ENCODE data around the gene AGK.
A peak's percentile ranks its signal among the peaks of the same experiment; 100 is the strongest.
"Not testable (repeated sequence)": the region's sequence is repeated elsewhere in the genome, so short reads cannot be mapped to it uniquely, and the experiment has no call there.

The AGK gene

GRCh38 chr7:141563956-141564623 is 12.9 kb downstream of the AGK start:
- Histone ChIP-seq H3K36me3 (ENCODE audit: insufficient read depth, low read length) (no peaks in the 10 kb centered on the region), H3K9ac (ENCODE audit: low read depth, low read length) (no peak overlapping the region), H3K4me1 (ENCODE audit: insufficient read depth, low read length) (no peaks in the 10 kb centered on the region), H3K9me3 (ENCODE audit: control insufficient read depth, insufficient read depth, low read length) (no peaks in the 10 kb centered on the region)

DNA sequence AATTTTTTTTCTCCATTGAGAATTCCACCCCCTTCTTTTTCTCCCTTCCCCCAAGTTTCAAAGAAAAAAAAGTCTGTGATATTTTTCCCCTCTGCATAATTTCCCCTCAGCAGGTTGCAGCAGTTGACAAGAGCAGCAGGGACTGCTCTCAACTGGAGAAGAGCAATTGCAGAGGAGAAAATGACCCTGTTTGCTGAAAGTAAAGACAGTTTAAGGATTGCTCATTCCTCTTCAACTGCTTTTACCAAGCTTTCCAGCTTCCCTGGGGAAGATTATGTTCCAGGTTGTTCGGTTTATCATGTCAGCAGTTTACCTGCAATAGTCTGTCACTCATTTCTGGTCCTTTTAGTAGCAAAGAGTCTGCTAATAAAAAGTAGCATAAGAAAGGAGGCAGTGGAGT is 16.2 kb downstream of the AGK start:
- no peaks in the 10 kb centered on the region for H3K9me3 ChIP-seq (ENCODE audit: control insufficient read depth, insufficient read depth, low read length)
- H3K9ac ChIP-seq (ENCODE audit: low read depth, low read length) = no peak overlapping the region
- H3K36me3 ChIP-seq (ENCODE audit: insufficient read depth, low read length) = no peaks in the 10 kb centered on the region
- no peaks in the 10 kb centered on the region for H3K4me1 ChIP-seq (ENCODE audit: insufficient read depth, low read length)

- H3K36me3 ChIP-seq (ENCODE audit: insufficient read depth, low read length) = no peaks in the 10 kb centered on the region
Measured at GRCh38 chr7:141568227-141568626, 17.0 kb downstream of the AGK start.

GRCh38 chr7:141571059-141571458 is 19.8 kb downstream of the AGK start:
- H3K9me3 ChIP-seq (ENCODE audit: control insufficient read depth, insufficient read depth, low read length) = peaks cover 4% of the 10 kb centered on the region
- no peaks in the 10 kb centered on the region for H3K36me3 ChIP-seq (ENCODE audit: insufficient read depth, low read length)
- no peaks in the 10 kb centered on the region for H3K4me1 ChIP-seq (ENCODE audit: insufficient read depth, low read length)
- H3K9ac ChIP-seq (ENCODE audit: low read depth, low read length) = no peak overlapping the region

More at GRCh38 chr7:141568227-141568626, 17.0 kb downstream of the AGK start:
- Histone ChIP-seq H3K9me3 (ENCODE audit: control insufficient read depth, insufficient read depth, low read length) (no peaks in the 10 kb centered on the region), H3K4me1 (ENCODE audit: insufficient read depth, low read length) (no peaks in the 10 kb centered on the region), H3K9ac (ENCODE audit: low read depth, low read length) (no peak overlapping the region)

DNA sequence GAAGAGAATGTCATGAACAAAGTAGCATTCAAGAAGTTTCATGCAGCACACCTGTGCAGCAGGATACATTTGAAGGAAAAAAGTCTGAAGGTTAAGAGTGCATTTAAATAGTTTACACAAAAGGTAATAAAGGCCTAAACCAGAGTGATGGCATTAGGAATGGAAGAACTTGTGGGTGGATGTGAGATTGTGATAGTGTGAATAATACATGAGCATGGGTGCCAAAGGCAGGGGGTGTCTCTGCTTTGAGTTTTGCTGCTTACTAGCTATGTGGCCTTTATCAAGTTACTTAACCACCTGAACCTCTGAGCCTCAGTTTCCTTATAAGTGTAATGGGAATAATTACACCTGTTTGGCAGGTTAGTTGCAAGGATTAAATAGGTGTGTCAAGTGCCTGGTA is 21.0 kb downstream of the AGK start:
- H3K36me3 ChIP-seq (ENCODE audit: insufficient read depth, low read length) = no peaks in the 10 kb centered on the region
- no peaks in the 10 kb centered on the region for H3K4me1 ChIP-seq (ENCODE audit: insufficient read depth, low read length)

GRCh38 chr7:141573511-141573910 is 22.3 kb downstream of the AGK start:
- Histone ChIP-seq H3K9me3 (ENCODE audit: control insufficient read depth, insufficient read depth, low read length) (peaks cover 8% of the 10 kb centered on the region), H3K36me3 (ENCODE audit: insufficient read depth, low read length) (no peaks in the 10 kb centered on the region), H3K9ac (ENCODE audit: low read depth, low read length) (no peak overlapping the region), H3K4me1 (ENCODE audit: insufficient read depth, low read length) (no peaks in the 10 kb centered on the region)

More for the DNA sequence above, 21.0 kb downstream of the AGK start:
- no peak overlapping the region for H3K9ac ChIP-seq (ENCODE audit: low read depth, low read length)
- H3K9me3 ChIP-seq (ENCODE audit: control insufficient read depth, insufficient read depth, low read length) = peaks cover 8% of the 10 kb centered on the region

- Histone ChIP-seq H3K36me3 (ENCODE audit: insufficient read depth, low read length) (no peaks in the 10 kb centered on the region), H3K9me3 (ENCODE audit: control insufficient read depth, insufficient read depth, low read length) (peaks cover 8% of the 10 kb centered on the region), H3K4me1 (ENCODE audit: insufficient read depth, low read length) (no peaks in the 10 kb centered on the region), H3K9ac (ENCODE audit: low read depth, low read length) (no peak overlapping the region)
Measured at GRCh38 chr7:141575164-141575563, 24.0 kb downstream of the AGK start.

DNA sequence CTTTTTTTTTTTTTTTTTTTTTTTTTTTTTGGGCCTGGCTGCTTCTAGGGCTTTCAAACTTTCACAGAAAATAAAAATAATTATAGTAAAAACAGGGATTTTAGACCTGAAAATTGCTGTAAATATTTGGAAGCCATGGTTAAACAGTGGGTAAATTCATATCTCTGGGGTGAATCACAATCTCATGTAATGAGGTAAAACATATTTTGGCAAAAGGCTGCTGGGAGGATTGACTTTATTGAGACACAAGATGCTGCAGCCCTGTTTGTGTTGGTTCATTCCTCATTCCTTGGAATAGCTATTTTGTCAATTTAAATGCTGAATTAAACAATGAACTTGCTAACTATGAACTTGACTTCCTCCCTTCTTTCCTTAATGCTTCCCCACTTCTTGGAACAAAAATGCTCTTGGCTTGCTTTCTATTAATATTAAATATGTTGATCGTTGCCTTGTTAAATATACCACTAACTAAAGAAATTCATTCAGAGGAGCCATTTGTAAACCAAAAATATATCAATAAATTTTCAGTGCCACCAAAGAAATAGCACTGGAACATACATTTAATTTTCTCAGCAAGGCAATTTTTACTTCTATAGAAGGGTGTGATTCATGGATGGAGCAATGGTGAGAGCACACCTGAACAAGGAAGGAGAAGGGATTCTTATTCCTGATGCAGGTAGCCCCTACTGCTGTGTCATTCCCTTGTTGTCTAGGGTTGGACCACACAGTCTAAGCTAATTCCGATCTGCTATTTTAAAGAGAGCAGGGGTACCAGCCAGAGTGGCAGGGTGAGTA is 24.6 kb downstream of the AGK start:
- Histone ChIP-seq H3K36me3 (ENCODE audit: insufficient read depth, low read length) (no peaks in the 10 kb centered on the region), H3K9ac (ENCODE audit: low read depth, low read length) (no peak overlapping the region), H3K4me1 (ENCODE audit: insufficient read depth, low read length) (no peaks in the 10 kb centered on the region), H3K9me3 (ENCODE audit: control insufficient read depth, insufficient read depth, low read length) (peaks cover 8% of the 10 kb centered on the region)

GRCh38 chr7:141577043-141577839 is 26.0 kb downstream of the AGK start:
- Histone ChIP-seq H3K9me3 (ENCODE audit: control insufficient read depth, insufficient read depth, low read length) (peaks cover 8% of the 10 kb centered on the region), H3K4me1 (ENCODE audit: insufficient read depth, low read length) (no peaks in the 10 kb centered on the region), H3K9ac (ENCODE audit: low read depth, low read length) (no peak overlapping the region), H3K36me3 (ENCODE audit: insufficient read depth, low read length) (no peaks in the 10 kb centered on the region)

GRCh38 chr7:141579953-141580352 is 28.7 kb downstream of the AGK start:
- H3K9me3 ChIP-seq (ENCODE audit: control insufficient read depth, insufficient read depth, low read length) = not testable (repeated sequence)

GRCh38 chr7:141582063-141582462 is 30.9 kb downstream of the AGK start:
- H3K9me3 ChIP-seq (ENCODE audit: control insufficient read depth, insufficient read depth, low read length); H3K9ac ChIP-seq (ENCODE audit: low read depth, low read length); H3K36me3 ChIP-seq (ENCODE audit: insufficient read depth, low read length): not testable (repeated sequence)
- H3K4me1 ChIP-seq (ENCODE audit: insufficient read depth, low read length) = peaks cover 25% of the 10 kb centered on the region

More at GRCh38 chr7:141579953-141580352, 28.7 kb downstream of the AGK start:
- H3K9ac ChIP-seq (ENCODE audit: low read depth, low read length); H3K36me3 ChIP-seq (ENCODE audit: insufficient read depth, low read length); H3K4me1 ChIP-seq (ENCODE audit: insufficient read depth, low read length): not testable (repeated sequence)

DNA sequence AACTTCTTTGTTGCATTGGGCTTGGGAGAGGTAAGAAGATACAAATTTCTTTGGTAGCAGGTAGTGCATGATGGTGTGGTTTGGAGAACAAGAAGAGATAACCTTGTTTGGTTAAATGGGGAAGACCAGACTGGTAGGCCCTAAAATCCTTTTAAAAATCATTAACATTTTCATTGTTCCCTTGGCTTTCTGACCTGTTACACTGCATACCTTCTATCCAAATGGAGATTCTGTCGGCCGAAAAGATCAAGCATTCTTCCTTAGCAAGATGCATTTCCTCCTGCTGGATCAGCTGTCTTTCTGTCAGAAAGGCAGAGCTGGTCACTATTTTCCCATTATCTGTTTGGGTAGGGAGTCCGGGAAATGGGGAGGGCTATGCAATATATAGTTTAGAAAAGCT is 33.7 kb downstream of the AGK start:
- H3K9ac ChIP-seq (ENCODE audit: low read depth, low read length) = peak overlapping the region; percentile 3; the same call in 1 of the 2 replicates
- H3K9me3 ChIP-seq (ENCODE audit: control insufficient read depth, insufficient read depth, low read length) = no peaks in the 10 kb centered on the region; the same call in 1 of the 2 replicates
- H3K36me3 ChIP-seq (ENCODE audit: insufficient read depth, low read length) = no peaks in the 10 kb centered on the region
- peaks cover 33% of the 10 kb centered on the region for H3K4me1 ChIP-seq (ENCODE audit: insufficient read depth, low read length)

DNA sequence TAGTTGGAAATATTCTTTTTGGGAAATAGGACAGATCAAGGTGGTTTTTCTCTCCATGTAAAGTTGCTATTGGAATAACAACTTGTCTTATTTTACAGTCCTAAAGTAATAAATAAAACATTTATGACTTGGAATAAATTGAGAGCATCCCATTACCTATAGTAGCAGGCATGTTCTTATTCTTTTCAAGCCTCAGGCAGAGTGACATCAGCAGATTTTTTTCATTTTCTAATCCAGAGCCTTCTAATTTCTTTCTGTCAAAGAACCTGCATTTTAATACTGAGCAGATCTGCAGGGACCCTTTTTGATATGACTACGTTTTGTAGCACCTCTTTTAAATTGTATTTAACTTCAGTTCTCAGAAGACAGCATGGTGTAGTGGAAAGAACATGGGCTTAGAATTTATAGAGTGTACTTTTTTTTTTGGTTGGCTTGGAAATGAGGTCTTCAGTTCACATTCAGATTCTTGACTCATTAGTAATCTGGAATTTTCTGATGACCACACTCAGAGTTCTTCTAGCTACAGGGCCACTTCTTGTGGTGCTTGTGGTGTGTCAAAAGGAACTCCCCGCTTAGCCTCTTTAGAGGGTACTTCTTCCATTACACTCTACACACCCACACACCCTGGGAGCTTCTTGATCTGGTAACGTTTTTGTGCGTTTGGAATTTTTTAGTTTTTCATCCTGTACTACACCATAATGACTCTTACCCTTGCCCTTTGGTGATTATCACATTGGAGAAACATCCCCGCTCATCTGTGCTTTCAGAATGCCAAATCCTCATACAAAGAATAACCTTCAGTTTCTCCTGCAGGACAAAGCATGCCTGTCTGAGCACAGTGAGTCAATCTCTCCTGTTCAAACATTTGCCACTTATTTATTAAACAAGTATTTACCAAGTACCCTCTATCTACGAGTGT is 34.6 kb downstream of the AGK start:
- H3K9me3 ChIP-seq (ENCODE audit: control insufficient read depth, insufficient read depth, low read length) = no peaks in the 10 kb centered on the region; the same call in 1 of the 2 replicates
- peaks cover 40% of the 10 kb centered on the region for H3K4me1 ChIP-seq (ENCODE audit: insufficient read depth, low read length)
- H3K9ac ChIP-seq (ENCODE audit: low read depth, low read length) = peak overlapping the region; percentile 3; the same call in 1 of the 2 replicates
- H3K36me3 ChIP-seq (ENCODE audit: insufficient read depth, low read length) = no peaks in the 10 kb centered on the region

Data from ES-I3 (cell line).